Caco-2 (cell line): Measurements from ENCODE around the gene TWNK. TPM values are rescaled to one million over a fixed set of nuclear protein-coding genes. Genes with fewer than 3 reads are reported as not detected.
A peak's percentile ranks its signal among the peaks of the same experiment; 100 is the strongest.

Source experiments
- BruUV-seq: library from RNA; stranded (reverse); fragments of 400-500 nt; replicated peaks from 2 replicates; lab custom pipeline; 2021; lab: Mats Ljungman, UMichigan
- CTCF ChIA-PET: fragments of 300-600 bp; sonication (Branson Sonifier 250); formaldehyde crosslinking; loops from one replicate; lab custom pipeline; 2022; ENCODE audit warnings: antibody characterized with exemption; lab: Charles Lee
- POLR2A ChIA-PET: fragments of 300-600 bp; sonication (Branson Sonifier 250); formaldehyde crosslinking; loops from one replicate; lab custom pipeline; 2022; ENCODE audit warnings: antibody characterized with exemption; lab: Charles Lee
- DNase-seq, 2 experiments: peaks; one replicate each; pipeline versions ENCODE4 v3.0.0 to v3.0.0-alpha.2; 2020 to 2022
- H3K27me3 ChIP-seq: replicated peaks from 2 replicates; pipeline ENCODE4 v1.6.0; 2011; ENCODE audit warnings: low read length; ENCODE audit not compliant: control insufficient read depth, insufficient read depth
- H3K36me3 ChIP-seq: 2 replicates; pipeline ENCODE4 v1.5.1; 2011; ENCODE audit warnings: low read length; ENCODE audit not compliant: control insufficient read depth, insufficient read depth
- H3K4me1 ChIP-seq: fragments of 250-450 bp; sonication (Bioruptor Pico); 2 replicates; pipeline ENCODE4 v1.5.1; 2020; ENCODE audit warnings: mild to moderate bottlenecking
- H3K4me3 ChIP-seq: 2 replicates; pipeline ENCODE4 v1.5.1; 2011; ENCODE audit warnings: low read depth, mild to moderate bottlenecking, control low read depth, low read length
- H3K9me3 ChIP-seq: fragments of 250-450 bp; sonication (Bioruptor Pico); 2 replicates; pipeline ENCODE4 v1.5.1; 2020; ENCODE audit warnings: mild to moderate bottlenecking, moderate library complexity
- H3K27ac Mint-ChIP-seq: one replicate; pipeline ENCODE4 v1.8.0; 2022; ENCODE audit warnings: mixed read lengths; ENCODE audit not compliant: unreplicated experiment
- H3K27me3 Mint-ChIP-seq: one replicate; pipeline ENCODE4 v1.8.0; 2022; ENCODE audit warnings: mixed read lengths; ENCODE audit not compliant: insufficient read depth, unreplicated experiment
- H3K36me3 Mint-ChIP-seq: one replicate; pipeline ENCODE4 v1.8.0; 2022; ENCODE audit warnings: mild to moderate bottlenecking, mixed read lengths; ENCODE audit not compliant: insufficient read depth, unreplicated experiment
- H3K4me1 Mint-ChIP-seq: one replicate; pipeline ENCODE4 v1.8.0; 2022; ENCODE audit warnings: low read depth, mixed read lengths; ENCODE audit not compliant: unreplicated experiment
- H3K4me3 Mint-ChIP-seq: one replicate; pipeline ENCODE4 v1.8.0; 2022; ENCODE audit warnings: mild to moderate bottlenecking, moderate library complexity, mixed read lengths; ENCODE audit not compliant: unreplicated experiment
- H3K9me3 Mint-ChIP-seq: one replicate; pipeline ENCODE4 v1.8.0; 2022; ENCODE audit warnings: mixed read lengths; ENCODE audit not compliant: unreplicated experiment
- CTCF ChIP-seq, 2 experiments: fragments of 200-600 bp in 1 of 2; IDR thresholded peaks; 1 replicate in 1 of 2; 2 replicates in 1 of 2; pipeline versions ENCODE4 v1.5.1 to v1.8.0; 2011 to 2022; ENCODE audit warnings: antibody characterized with exemption in 1 of 2, control low read depth in 1 of 2, inconsistent platforms in 1 of 2, low read depth in 1 of 2, low read length in 1 of 2, mild to moderate bottlenecking in 1 of 2, moderate library complexity in 1 of 2; ENCODE audit not compliant: insufficient read depth in 1 of 2, severe bottlenecking in 1 of 2, unreplicated experiment in 1 of 2
- intact Hi-C: fragments of 100-400 bp; cut with micrococcal nuclease; formaldehyde crosslinking; loops from one replicate; pipeline ENCODE4 v1.10.0; 2022; ENCODE audit not compliant: unreplicated experiment
- microRNA-seq: library from miRNA; unstranded; fragments of <30 nt; microRNA quantifications from one replicate; pipeline ENCODE4 v1.2.0, GENCODE V29; 2022
- total RNA-seq: library from RNA; stranded (reverse); gene quantifications from 2 replicates; pipeline ENCODE4 v1.2.3, GENCODE V29; 2022

TWNK gene
- total RNA-seq, 1 experiment from 2014 or later, result 29.8 TPM

DNA sequence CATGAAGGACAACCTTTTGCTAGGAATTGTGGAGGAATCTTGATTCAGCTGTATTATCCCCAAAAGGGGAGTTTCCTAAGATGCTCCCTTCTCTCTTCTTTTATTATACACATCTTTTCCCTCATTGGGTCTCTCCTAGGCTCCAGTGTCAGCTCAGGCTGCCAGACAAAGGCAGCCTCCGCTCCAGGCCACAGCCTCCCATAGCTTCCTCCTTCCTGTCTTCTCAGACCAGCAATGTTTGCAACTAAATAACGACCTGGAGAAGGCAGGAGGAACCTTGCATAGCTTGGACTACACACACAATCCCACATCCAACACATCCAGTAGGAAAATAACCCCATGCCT is 56.0 kb downstream of the TWNK start:
- intact Hi-C loops, result loop anchor here (1.0 kb wide), 1 partner anchor 17 kb away; no protein-coding TSS in a partner anchor
- Mint-ChIP-seq H3K9me3 (no peaks in the 10 kb centered on the region), H3K4me1 (peaks cover 14% of the 10 kb centered on the region), H3K36me3 (no peaks in the 10 kb centered on the region), H3K4me3 (peak overlapping the region; percentile 92), H3K27ac (peak overlapping the region; percentile 99), H3K27me3 (no peaks in the 10 kb centered on the region)
- Histone ChIP-seq H3K9me3 (no peaks in the 10 kb centered on the region), H3K27me3 (no peaks in the 10 kb centered on the region), H3K4me3 (peak overlapping the region; percentile 40), H3K4me1 (peaks cover 24% of the 10 kb centered on the region), H3K36me3 (no peaks in the 10 kb centered on the region)
- TSS peak; percentile 92 for BruUV-seq
- no peak for TF ChIP-seq CTCF (IDR thresholded peaks at IDR 0.05; ENCODE audit: insufficient read depth in 1 of 2, low read depth in 1 of 2, low read length in 1 of 2, severe bottlenecking in 1 of 2, unreplicated experiment in 1 of 2)
- CTCF ChIA-PET, result interaction anchor here (0.6 to 3.1 kb wide), 23 partner anchors 8 to 171 kb away, joined by 3 to 47 read pairs (median 4); partner anchors contain the start of genes KAZALD1, PDZD7, SFXN3 and TLX1
- DNase-seq, result no peak
- POLR2A ChIA-PET, result interaction anchor here (0.7 to 2.1 kb wide), 9 partner anchors 9 to 162 kb away, joined by 3 to 24 read pairs (median 9); partner anchors contain the start of genes KAZALD1, PDZD7 and SFXN3

Small RNAs within 50 kb of the gene (microRNA-seq; reads per million reads assigned to microRNA genes)
- gene MIR608, result not detected

Other genes with a start within 250 kb of the TWNK start
- 0.30 and 0.45 TPM in 2 replicates for gene PAX2, start 242.0 kb upstream of the TWNK start, total RNA-seq
- gene SLF2, start 74.6 kb upstream of the TWNK start, total RNA-seq, result 25.2 and 28.8 TPM in 2 replicates
- gene SEMA4G, start 18.0 kb upstream of the TWNK start, total RNA-seq, result 67.3 and 81.2 TPM in 2 replicates
- 82.1 and 84.1 TPM in 2 replicates for gene MRPL43, start within 50 bp of the TWNK start, total RNA-seq
- gene LZTS2, start 12.3 kb downstream of the TWNK start, total RNA-seq, result 53.3 and 54.8 TPM in 2 replicates
- gene PDZD7, start 43.6 kb downstream of the TWNK start, total RNA-seq, result 1.4 and 1.5 TPM in 2 replicates
- gene SFXN3, start 43.7 kb downstream of the TWNK start, total RNA-seq, result 23.4 and 30.3 TPM in 2 replicates
- gene KAZALD1, start 74.4 kb downstream of the TWNK start, total RNA-seq, result 41.3 and 42.3 TPM in 2 replicates
- 1.9 and 2.3 TPM in 2 replicates for gene TLX1, start 143.8 kb downstream of the TWNK start, total RNA-seq
- gene LBX1, start 241.9 kb downstream of the TWNK start, total RNA-seq, result not detected in 2 replicates